ENCODE measurements around the gene ECSCR.
A peak's percentile ranks its signal among the peaks of the same experiment; 100 is the strongest.

Gene ECSCR

DNA sequence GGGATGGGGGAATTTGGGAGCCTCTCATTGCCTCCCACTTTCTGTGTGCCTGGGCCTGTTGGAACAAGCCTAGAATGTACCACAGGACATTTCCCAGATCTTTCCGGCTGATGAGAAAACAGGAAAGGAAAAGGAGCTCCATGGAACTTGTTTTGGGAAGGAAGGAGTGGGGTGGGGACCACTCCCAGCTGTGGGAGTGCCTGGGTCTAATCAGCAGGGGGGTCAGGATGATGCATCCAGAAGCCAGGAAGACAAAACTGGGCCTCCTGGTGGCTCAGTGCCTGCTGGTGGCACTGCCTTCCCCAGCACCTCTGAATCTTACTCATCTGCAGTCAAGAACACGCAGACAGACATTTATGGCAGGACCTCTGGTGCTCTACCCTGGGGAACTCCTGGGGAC is 11.0 kb upstream of the ECSCR start:
- DNase-seq, result no peak
- Histone ChIP-seq H3K27me3 (ENCODE audit: insufficient read depth, low read depth, severe bottlenecking) (no peaks in the 10 kb centered on the region), H3K36me3 (no peaks in the 10 kb centered on the region), H3K4me3 (ENCODE audit: low read depth, low read length) (no peak overlapping the region), H3K27ac (peak overlapping the region; percentile 47; the same call in 1 of the 2 replicates), H3K9me3 (ENCODE audit: severe bottlenecking) (no peaks in the 10 kb centered on the region)
- TF ChIP-seq, protein P1, sequence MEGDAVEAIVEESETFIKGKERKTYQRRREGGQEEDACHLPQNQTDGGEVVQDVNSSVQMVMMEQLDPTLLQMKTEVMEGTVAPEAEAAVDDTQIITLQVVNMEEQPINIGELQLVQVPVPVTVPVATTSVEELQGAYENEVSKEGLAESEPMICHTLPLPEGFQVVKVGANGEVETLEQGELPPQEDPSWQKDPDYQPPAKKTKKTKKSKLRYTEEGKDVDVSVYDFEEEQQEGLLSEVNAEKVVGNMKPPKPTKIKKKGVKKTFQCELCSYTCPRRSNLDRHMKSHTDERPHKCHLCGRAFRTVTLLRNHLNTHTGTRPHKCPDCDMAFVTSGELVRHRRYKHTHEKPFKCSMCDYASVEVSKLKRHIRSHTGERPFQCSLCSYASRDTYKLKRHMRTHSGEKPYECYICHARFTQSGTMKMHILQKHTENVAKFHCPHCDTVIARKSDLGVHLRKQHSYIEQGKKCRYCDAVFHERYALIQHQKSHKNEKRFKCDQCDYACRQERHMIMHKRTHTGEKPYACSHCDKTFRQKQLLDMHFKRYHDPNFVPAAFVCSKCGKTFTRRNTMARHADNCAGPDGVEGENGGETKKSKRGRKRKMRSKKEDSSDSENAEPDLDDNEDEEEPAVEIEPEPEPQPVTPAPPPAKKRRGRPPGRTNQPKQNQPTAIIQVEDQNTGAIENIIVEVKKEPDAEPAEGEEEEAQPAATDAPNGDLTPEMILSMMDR (IDR thresholded peaks at IDR 0.05; ENCODE audit: low read depth, low read length), result no peak

DNA sequence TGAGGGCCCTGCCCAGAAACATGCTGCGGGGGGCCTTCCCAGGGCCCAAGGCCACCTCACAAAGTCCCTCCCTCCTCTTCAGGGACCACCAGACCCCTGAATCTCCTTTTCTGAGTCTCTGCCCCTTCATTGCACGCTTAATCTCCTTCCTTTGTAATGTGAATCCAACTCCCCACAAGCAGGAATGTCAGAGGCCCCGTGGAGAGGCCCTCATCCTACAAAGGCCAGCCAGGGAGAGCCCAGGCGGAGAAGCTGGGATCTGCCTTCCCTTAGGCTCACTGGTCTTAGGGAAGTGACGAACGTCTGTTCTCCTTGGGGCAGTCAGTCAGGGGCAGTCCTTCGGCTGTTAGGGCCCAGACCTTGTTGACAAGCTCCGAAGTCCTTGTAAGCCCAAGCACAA is 10.6 kb upstream of the ECSCR start:
- peak; percentile 40 for DNase-seq
- Histone ChIP-seq H3K27me3 (ENCODE audit: insufficient read depth, low read depth, severe bottlenecking) (no peaks in the 10 kb centered on the region), H3K9me3 (ENCODE audit: severe bottlenecking) (no peaks in the 10 kb centered on the region), H3K4me3 (ENCODE audit: low read depth, low read length) (no peak overlapping the region), H3K27ac (peak overlapping the region; percentile 47), H3K36me3 (no peaks in the 10 kb centered on the region)
- TF ChIP-seq, protein P1 (IDR thresholded peaks at IDR 0.05; ENCODE audit: low read depth, low read length), result no peak

DNA sequence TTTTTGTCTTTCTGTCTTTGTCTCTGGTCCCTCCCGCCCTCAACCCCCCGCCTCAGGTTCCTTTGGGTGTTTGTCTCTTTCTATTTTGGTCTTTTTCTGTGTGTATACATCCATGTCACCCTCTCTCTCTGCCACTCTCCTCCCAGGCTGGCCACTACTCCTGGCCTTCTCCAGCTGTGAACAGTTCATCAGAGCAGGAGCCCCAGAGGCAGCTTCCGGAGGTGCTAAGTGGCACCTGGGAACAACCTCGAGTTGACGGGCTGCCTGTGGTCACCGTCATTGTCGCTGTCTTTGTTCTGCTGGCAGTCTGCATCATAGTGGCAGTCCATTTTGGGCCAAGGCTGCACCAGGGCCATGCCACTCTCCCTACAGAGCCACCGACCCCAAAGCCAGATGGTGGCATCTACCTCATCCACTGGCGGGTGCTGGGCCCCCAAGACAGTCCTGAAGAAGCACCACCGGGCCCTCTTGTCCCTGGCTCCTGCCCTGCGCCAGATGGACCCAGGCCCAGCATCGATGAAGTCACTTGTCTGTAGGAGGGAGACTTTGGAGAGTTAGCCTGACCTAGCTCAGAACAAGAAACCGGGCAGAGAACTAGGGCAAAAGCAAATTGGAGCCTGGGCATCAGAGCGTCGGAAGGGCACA is 10.0 kb upstream of the ECSCR start:
- H3K27ac ChIP-seq, result peak overlapping the region; percentile 47; the same call in 1 of the 2 replicates
- no peaks in the 10 kb centered on the region for H3K27me3 ChIP-seq (ENCODE audit: insufficient read depth, low read depth, severe bottlenecking)
- H3K9me3 ChIP-seq (ENCODE audit: severe bottlenecking), result no peaks in the 10 kb centered on the region
- no peak for DNase-seq
- no peak overlapping the region for H3K4me3 ChIP-seq (ENCODE audit: low read depth, low read length)
- TF ChIP-seq, protein P1 (IDR thresholded peaks at IDR 0.05; ENCODE audit: low read depth, low read length), result no peak
- no peaks in the 10 kb centered on the region for H3K36me3 ChIP-seq

DNA sequence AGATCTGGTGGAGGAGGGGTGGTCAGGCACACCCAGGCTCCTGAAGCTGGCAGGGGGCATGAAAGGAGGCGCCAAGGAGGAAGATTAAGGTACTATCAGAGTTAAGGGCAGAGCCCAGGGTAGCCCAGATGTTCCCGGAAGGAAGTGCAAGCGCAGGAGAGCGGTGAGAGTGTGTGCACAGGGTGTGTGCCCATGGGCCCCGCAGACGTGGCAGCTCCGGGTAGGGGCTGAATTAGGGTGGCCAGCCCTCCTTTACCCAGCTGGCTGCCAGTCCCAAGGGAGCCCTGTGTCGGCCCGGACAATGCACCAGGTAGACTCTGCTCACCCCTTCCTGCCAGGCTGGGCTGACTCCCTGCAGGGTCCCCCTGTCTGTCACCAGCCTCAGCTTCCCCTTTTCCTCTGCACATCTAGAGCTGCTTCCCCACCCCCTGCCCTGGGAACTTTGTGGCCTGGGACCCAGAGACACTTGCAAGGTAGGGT is 8.3 kb upstream of the ECSCR start, which contains the start of gene SMIM33:
TSS of gene SMIM33 (plus strand) at position 184 of the 480 bp plus-strand sequence. CDS start at position 302, 118 bp downstream.
- Histone ChIP-seq H3K36me3 (no peaks in the 10 kb centered on the region), H3K9me3 (ENCODE audit: severe bottlenecking) (no peaks in the 10 kb centered on the region), H3K4me3 (ENCODE audit: low read depth, low read length) (no peak within 1 kb of the TSS), H3K27ac (no peak within 1 kb of the TSS), H3K27me3 (ENCODE audit: insufficient read depth, low read depth, severe bottlenecking) (no peaks in the 10 kb centered on the region)
- TF ChIP-seq, protein P1 (IDR thresholded peaks at IDR 0.05; ENCODE audit: low read depth, low read length), result no peak
- DNase-seq, result no peak

DNA sequence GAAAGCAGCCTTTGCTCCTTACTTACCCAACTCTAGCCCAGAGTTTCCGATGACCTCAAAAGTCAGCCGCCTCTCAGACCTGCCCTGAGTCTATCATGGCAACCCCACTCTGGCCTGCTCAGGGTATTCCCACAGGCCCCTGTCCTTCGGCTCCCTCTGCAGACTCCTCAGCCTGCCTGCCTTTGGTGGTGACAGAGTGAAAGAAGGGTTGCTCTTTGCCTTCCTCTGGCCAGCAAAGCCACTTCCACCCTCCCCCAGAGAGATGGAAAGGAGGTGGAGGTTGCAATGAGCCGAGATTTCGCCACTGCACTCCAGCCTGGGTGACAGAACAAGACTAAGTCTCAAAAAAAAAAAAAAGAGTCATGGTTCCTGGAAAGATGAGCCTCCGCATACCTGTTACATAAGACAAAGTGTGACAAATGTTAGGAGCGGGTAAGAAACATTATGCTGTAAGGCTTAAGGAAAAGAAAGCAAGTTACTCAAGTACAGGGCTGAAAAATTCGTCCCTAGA is 5.9 kb upstream of the ECSCR start:
- no peak overlapping the region for H3K4me3 ChIP-seq (ENCODE audit: low read depth, low read length)
- DNase-seq, result peak; percentile 43
- TF ChIP-seq, protein P1 (IDR thresholded peaks at IDR 0.05; ENCODE audit: low read depth, low read length), result no peak
- no peaks in the 10 kb centered on the region for H3K36me3 ChIP-seq
- H3K9me3 ChIP-seq (ENCODE audit: severe bottlenecking), result no peaks in the 10 kb centered on the region
- H3K27ac ChIP-seq, result peak overlapping the region; percentile 48
- no peaks in the 10 kb centered on the region for H3K27me3 ChIP-seq (ENCODE audit: insufficient read depth, low read depth, severe bottlenecking)

Data from WERI-Rb-1 (cell line).